G401 (cell line): Measurements from ENCODE around the gene OR10G8. TPM values are rescaled to one million over a fixed set of nuclear protein-coding genes. Genes with fewer than 3 reads are reported as not detected.
"Not testable (repeated sequence)": the region's sequence is repeated elsewhere in the genome, so short reads cannot be mapped to it uniquely, and the experiment has no call there.

Source experiments
- DNase-seq: peaks from one replicate; pipeline ENCODE4 v3.0.0-alpha.2; 2015; ENCODE audit warnings: low spot score
- in situ Hi-C: cut with HindIII; loops from 2 replicates; pipeline ENCODE4 v1.10.0; 2016; ENCODE audit warnings: low sequenced_read_pairs, mixed read lengths
- total RNA-seq: library from RNA; depleted of rRNA; stranded (reverse); fragments of >200 nt; shearing (Covaris generic); gene quantifications from 2 replicates; pipeline ENCODE4 v1.2.3, GENCODE V29; 2014; rRNA removed

OR10G8 gene, protein sequence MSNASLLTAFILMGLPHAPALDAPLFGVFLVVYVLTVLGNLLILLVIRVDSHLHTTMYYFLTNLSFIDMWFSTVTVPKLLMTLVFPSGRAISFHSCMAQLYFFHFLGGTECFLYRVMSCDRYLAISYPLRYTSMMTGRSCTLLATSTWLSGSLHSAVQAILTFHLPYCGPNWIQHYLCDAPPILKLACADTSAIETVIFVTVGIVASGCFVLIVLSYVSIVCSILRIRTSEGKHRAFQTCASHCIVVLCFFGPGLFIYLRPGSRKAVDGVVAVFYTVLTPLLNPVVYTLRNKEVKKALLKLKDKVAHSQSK
- total RNA-seq = not detected in 2 replicates

DNA sequence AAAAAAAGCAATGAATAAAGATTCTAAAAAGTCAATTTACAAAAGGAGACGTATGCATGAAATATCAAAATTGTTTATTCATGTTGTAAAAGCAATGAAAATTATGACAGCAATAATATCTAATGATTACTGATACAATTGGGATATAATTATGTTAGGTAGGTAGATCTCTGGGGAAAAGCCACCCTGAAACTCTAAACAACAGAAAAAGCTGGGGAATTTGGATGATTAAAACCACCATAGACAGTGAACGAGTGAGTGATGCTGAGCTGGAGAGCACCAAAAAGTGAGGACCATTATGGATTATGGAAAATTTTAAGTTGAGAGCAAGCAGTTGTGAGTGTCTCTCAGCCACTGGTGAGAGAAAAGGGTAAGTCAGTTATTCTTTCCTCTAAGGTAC, at the start of gene OR10G8:
Gene OR10G8, plus strand, starts transcription at position 301 of the 400 bp plus-strand sequence. CDS start 2,825 bp downstream, outside the sequence.
- no peak for DNase-seq
- in situ Hi-C loops = no loop called here

GRCh38 chr11:123977731-123978347, 48.8 kb upstream of the OR10G8 start, which contains the start of gene OR10S1:
Gene OR10S1, minus strand, starts transcription at chr11:123977781. Its CDS starts 117 bp downstream, at chr11:123977664.
- DNase-seq = no peak
- in situ Hi-C loops = no loop called here

GRCh38 chr11:123979311-123979710, 47.3 kb upstream of the OR10G8 start:
- in situ Hi-C loops = no loop called here

DNA sequence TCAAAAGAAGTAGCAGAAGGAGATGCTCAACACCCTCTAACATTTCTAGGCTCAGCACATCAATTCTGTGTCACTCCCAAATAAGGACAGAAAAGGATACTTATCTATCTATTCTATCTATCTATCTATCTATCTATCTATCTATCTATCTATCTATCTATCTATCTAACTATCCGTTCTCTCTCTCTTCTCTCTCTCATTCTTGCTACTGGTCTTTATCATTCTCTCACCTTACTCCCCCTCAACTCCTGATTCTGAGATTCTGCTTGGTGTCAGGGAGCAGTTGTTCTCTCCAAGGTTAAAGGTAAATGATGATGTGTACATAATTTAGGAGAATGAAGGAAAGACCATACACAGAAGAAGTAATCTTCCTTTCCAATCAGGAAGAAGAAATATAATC, 31.5 kb upstream of the OR10G8 start, which contains the start of gene OR10G6:
Gene OR10G6, minus strand, starts transcription at position 43 of the 400 bp plus-strand sequence. Its CDS starts 0 bp downstream, at position 43.
- no peak for DNase-seq
- in situ Hi-C loops = no loop called here

More at GRCh38 chr11:123979311-123979710, 47.3 kb upstream of the OR10G8 start:
- no peak for DNase-seq

- in situ Hi-C loops = no loop called here
Observed at GRCh38 chr11:124012697-124013096, 13.9 kb upstream of the OR10G8 start, which contains the start of gene OR10G4. Gene OR10G4, plus strand, starts transcription at chr11:124012997. Its CDS starts 2,578 bp downstream, at chr11:124015575.

GRCh38 chr11:124015837-124016236, 10.8 kb upstream of the OR10G8 start:
- in situ Hi-C loops = not testable (repeated sequence)

More at GRCh38 chr11:124012697-124013096, 13.9 kb upstream of the OR10G8 start, which contains the start of gene OR10G4:
- no peak for DNase-seq

GRCh38 chr11:124036666-124037065, 10.1 kb downstream of the OR10G8 start:
- in situ Hi-C loops = no loop called here
- DNase-seq = no peak

More at GRCh38 chr11:124015837-124016236, 10.8 kb upstream of the OR10G8 start:
- not testable (repeated sequence) for DNase-seq

GRCh38 chr11:124039557-124039956, 13.0 kb downstream of the OR10G8 start:
- DNase-seq = no peak
- in situ Hi-C loops = no loop called here

DNA sequence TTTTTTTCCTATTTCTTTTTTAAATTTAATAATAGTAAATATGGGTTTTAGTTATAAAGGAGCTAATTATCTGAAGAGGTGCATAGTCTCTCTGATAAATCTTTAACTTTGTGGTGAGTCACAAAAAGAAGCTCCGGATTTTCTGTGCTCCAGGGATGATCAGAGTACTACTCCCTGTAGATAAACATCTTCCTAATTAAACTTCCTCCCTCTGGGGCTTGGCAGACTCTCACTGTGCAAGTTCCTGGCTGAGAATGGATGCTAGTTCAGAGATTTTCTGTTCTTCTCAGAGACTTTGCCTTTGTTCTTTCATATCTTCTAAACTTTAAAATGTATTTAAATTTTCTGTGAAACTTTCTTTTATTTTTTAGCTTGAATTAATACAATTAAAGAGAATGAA, 14.7 kb downstream of the OR10G8 start, which contains the start of gene OR10G7:
Gene OR10G7, minus strand, starts transcription at position 72 of the 400 bp plus-strand sequence. CDS start 2,324 bp downstream, outside the sequence.
- in situ Hi-C loops = no loop called here
- no peak for DNase-seq

DNA sequence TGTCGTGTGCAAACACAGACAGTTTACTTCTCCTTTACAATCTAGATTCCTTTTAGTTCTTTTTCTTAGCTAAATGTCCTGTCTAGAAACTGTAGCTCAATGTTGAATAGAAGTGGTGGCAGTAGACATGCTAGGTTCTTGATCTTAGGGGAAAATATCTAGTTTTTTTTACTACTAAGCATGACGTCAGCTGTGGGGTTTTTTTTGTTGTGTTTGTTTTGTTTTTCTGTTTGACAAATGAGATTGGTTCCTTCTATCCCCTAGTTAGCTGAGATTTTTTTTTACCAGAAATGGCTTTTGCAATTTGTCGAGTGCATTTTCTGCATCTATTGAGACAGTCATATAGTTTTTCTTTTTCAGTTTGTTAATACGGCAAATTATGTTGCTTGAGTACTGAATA, 16.8 kb downstream of the OR10G8 start:
- in situ Hi-C loops = no loop called here
- DNase-seq = no peak

- in situ Hi-C loops = no loop called here
Observed at GRCh38 chr11:124050748-124051147, 24.1 kb downstream of the OR10G8 start.

DNA sequence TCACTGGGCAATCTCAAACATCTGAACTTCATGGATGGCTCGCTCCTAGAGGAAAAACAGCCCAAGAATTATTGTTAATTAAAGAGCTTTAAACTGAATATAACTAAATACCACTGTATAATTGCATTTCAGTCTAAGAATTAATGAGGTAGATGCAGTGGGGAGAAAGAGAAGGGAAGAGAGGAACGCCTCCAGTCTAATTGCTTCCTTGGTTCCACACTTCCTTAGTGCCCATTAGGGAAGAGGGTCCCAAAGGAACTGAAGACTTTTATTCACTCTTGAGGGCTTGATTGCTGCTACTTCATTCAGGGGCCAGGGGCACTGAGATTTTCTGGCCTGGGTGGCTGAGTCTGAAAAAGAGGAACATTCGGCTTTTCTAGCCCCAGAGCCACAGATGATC, 26.4 kb downstream of the OR10G8 start:
- in situ Hi-C loops = no loop called here
- no peak for DNase-seq

More at GRCh38 chr11:124050748-124051147, 24.1 kb downstream of the OR10G8 start:
- DNase-seq = no peak

DNA sequence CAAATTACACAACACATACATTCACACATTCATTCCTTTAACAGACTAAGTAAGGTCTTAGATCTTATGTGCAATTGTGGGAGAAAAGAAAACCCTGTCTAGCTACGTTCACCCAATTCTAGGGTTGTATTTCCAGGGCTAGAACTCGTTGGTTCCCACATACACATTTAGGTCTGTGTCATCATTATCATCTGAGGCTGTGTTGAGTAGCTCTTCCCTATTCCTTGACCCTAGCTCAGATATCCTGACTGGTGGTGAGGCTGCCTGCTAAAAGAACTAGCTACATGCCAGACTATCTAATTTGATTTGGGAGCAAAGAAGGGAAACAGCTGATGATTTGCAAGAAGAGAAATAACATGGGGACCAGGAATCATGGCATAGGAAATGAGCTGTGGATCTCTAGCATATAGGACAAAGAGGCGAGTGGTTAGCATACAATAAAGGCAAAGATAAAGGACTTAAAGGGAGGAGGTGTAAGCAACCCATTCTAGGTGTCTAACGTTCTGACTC, 42.1 kb downstream of the OR10G8 start:
- no peak for DNase-seq
- in situ Hi-C loops = no loop called here

- peak; percentile 9 for DNase-seq
- in situ Hi-C loops = no loop called here
Observed at GRCh38 chr11:124069429-124070401, 43.1 kb downstream of the OR10G8 start.

GRCh38 chr11:124070915-124071622, 44.5 kb downstream of the OR10G8 start:
- in situ Hi-C loops = no loop called here
- DNase-seq = peak; percentile 69

- in situ Hi-C loops = no loop called here
- DNase-seq = no peak
Observed at GRCh38 chr11:124071623-124071948, 45.0 kb downstream of the OR10G8 start.

GRCh38 chr11:124072147-124072546, 45.5 kb downstream of the OR10G8 start:
- in situ Hi-C loops = no loop called here
- DNase-seq = no peak

GRCh38 chr11:124074554-124074953, 48.0 kb downstream of the OR10G8 start:
- in situ Hi-C loops = no loop called here
- DNase-seq = no peak
